HepG2 (cell line): Measurements from ENCODE around the gene GNAT3.

Experiments used
- CAMTA2 ChIP-seq: sonication (generic); formaldehyde crosslinking; IDR thresholded peaks from 2 replicates; pipeline ENCODE4 v1.4.0; 2020; ENCODE audit warnings: mild to moderate bottlenecking, missing genetic modification reagents, borderline replicate concordance
- EZH2 ChIP-seq: conservative IDR thresholded peaks from 2 replicates; pipeline ENCODE4 v1.6.1; 2012; ENCODE audit warnings: mild to moderate bottlenecking, low read depth, low read length, moderate library complexity
- JUN ChIP-seq: sonication (generic); formaldehyde crosslinking; IDR thresholded peaks from 2 replicates; pipeline ENCODE4 v1.4.0; 2020; ENCODE audit warnings: mild to moderate bottlenecking, missing genetic modification reagents
- ZFP1 ChIP-seq: IDR thresholded peaks from 2 replicates; pipeline ENCODE4 v1.6.1; 2016
- ZNF850 ChIP-seq: sonication (generic); formaldehyde crosslinking; conservative IDR thresholded peaks from 2 replicates; pipeline ENCODE4 v1.9.0; 2021; ENCODE audit warnings: mild to moderate bottlenecking, missing genetic modification reagents

- TF ChIP-seq JUN (CRISPR knock-in tag) (no peak), ZFP1 (CRISPR knock-in tag) (no peak), ZNF850 (CRISPR knock-in tag) (no peak), EZH2 (no peak), CAMTA2 (CRISPR knock-in tag) (no peak)
Measured at GRCh38 chr7:80520199-80520598, 8.3 kb upstream of the GNAT3 start.
